ENCODE data around the gene ATF3.

The ATF3 gene

DNA sequence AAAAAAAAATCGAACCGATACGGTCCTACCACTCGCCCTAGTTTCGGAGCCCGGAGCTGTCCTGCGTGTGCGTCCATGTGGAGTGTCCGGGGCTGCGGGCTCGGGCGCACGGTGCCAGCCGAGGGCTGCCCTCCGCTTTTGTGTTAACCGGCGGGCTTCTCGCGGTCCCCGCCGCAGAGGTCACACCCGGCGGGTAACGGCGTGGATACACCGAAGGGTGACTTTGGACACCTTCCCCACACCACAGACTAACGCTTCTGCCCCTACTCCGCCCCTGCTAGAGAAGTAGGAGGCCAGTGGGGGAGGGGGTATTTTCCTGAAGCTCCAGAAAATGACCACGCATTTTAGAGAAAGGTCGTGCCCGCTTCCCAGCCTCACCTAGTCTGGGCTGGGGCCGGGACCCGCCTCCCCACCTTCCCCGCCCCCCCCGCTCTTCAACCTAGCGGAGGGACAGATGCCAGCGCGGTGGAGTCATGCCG lies 609 bp upstream of the ATF3 start:
- DNase-seq (ENCODE audit: low read depth in 2 of 2), result no peak

DNA sequence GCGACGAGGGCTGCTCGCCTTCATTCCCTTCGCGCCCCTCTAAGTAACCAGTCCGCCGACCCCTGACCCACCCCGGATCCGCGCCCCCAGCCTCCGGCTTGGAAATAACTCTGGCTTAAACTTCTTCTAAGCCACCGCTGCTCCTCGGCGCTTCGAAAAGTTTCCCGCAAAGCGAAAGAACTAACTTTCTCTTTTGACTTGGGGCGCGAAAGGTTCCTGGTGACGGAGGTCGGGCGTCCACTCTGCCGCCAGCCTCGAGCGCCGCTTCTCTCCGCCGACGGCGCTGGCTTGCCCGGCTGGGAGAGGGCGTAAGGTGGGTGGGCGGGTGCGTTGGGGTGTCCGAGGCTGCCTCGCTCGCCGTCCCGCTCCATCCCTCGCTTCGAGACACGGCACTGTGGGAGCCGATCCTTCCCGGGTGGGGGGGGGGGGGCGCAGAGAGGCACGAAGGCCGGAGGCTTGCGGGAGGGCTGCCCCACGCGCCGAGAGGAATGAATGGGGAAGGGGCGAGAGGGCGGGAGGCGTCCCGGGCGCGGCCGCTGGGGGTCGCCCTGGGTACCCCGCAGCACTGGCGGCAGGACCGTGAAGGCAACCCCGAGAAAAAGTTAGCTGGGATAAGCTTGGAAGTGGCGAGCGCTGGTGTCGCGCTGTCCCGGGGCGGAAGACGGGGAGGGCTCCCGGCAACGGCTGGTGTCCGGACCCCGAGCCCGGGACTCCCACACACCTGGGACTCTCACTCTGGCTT lies 569 bp downstream of the ATF3 start:
- DNase-seq (ENCODE audit: low read depth in 2 of 2), result no peak

DNA sequence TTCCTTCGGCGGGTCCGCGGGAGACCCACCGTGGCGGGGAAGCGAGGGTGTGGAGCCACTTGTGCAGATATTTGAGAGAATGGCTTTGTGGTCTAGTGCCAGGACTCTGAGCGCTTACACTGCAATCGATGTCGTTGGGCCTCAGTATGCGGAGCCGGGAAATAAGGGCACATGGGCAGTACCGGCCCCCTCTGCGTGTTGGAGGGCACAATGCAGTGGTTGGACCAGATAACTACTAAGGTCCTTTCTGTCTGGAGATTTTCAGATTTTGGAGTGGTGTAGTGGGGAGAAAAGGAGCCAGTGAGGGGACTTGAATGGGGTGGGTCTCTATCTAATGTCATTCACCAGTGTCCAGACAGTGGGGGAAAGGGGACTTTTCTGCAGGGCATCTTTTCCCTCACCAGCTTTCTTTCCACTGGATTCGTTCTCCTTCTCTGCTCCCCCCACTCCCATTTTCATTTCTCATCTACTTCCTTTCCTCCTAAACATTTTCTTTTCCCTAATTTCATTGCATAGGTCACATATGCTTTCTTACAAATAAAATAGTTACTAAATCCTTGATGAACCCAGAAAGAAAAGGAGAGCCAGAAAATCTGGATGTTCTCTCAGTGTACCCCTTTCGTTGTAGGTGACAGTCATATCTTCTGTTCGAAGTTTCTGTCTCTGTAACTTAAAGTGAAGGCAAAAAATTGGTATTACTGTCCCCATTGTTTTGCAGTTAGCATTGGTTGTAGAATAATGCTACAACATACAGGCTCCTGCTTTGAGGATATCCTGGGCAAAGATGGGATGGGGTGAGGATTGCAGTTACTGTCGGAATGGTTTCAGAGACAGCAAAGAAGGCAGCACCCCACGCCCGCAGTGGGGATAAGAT lies 1.4 kb downstream of the ATF3 start:
- DNase-seq (ENCODE audit: low read depth in 2 of 2), result no peak

DNA sequence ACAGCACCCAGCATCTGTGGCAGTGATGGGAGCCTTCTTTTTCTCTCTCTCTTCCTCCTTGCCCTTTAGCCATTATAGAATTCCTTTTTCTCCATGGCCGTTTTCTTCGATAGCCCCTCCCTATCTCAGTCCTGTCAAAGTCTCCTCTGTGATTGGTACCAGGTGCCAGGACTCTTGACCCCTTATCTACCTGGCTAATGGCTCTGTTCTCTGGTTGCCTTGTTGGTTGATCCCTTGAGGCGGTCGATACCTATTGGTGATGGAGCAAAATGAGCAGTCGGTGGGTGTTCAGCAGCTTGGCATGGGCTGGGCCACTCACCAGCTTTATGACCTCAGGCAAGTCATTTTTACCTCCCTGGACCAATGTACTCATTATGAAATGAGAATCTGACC lies 2.0 kb downstream of the ATF3 start:
- DNase-seq (ENCODE audit: low read depth in 2 of 2), result no peak

DNA sequence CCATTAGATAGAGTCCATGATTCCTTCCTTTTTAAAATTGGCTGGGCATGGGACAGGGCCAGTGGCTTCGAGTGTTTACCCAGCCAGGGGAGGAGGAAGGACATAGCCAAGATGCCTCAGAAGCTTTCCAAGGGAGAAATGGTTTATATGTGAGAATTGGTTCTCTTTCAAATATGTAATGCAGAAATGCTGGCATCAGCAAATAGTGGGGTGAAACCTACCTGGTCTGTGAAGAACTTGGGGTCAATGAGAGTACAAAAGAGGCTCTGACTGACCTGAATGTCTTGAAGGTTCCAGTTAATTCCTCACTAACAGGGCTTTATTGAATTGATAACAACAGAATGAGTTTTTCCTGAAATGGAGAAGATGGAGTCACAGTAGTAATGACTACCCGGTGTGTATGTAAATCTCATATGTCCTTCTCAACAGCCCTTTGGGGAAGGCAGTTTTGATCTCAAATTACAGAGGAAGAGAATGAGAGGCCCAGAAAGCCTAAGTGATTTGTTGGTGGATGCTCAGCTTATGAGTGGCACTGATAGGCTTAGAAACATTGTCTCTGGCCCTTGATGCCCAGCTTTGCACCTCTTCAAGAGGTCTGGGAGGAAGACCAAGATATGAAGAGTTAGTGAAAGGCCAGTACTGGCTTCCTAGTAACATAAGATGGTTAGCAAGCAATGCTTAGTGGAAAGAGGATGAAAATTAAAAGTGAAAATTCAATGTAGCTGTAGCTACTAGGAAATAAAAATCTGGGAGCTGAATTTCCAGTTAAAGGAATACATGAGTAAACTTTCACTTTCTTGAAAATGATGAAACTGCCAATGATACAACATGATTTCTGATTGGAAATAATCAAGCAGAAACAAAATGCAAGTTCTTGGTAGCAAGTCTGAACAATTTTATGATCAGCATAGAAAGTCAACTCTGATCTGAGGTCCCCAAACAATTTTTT lies 2.7 kb downstream of the ATF3 start:
- DNase-seq (ENCODE audit: low read depth in 2 of 2), result no peak

DNA sequence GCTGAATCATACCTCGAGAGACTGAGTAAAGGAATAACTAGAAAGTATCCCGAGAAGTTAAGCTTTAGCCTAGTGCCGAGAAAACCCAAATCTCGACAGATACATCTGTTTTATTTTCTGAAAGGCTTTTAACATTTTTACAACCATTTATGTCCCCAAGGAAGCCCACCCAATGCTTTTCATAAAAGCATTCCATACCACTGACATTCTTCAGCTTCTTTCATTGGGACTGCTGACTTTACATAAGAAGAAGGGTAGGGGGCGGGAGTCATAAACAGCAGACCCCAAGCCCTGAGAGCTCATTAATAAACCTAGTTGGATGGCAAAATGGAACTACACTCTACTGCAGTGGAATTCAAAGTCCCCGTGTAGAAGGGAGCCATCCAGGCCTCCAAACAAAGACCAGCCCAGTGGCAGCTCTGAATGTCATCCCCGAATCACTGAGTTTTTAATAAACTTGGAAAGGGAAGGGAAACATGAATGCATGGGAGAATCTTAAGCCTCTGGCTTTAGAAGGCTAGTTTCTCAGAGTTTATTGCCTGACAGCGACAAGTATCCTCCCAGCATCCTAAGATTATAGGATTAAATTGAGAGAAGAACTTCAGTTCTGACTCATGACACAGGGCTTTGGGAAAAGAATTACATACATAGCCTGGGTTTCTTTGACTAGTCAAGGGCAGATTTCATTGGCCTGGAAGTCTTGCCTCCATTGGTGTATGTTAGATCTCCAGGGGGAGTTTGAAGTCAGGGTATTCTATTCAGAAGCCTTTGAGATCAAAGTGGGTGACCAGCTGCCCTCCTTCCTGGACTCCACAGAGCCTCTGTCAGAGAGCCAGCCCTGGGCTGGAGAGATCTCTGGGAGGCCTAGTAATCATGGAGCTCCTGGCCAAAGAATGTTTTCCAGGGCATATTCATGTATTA lies 3.7 kb downstream of the ATF3 start:
- no peak for DNase-seq (ENCODE audit: low read depth in 2 of 2)

DNA sequence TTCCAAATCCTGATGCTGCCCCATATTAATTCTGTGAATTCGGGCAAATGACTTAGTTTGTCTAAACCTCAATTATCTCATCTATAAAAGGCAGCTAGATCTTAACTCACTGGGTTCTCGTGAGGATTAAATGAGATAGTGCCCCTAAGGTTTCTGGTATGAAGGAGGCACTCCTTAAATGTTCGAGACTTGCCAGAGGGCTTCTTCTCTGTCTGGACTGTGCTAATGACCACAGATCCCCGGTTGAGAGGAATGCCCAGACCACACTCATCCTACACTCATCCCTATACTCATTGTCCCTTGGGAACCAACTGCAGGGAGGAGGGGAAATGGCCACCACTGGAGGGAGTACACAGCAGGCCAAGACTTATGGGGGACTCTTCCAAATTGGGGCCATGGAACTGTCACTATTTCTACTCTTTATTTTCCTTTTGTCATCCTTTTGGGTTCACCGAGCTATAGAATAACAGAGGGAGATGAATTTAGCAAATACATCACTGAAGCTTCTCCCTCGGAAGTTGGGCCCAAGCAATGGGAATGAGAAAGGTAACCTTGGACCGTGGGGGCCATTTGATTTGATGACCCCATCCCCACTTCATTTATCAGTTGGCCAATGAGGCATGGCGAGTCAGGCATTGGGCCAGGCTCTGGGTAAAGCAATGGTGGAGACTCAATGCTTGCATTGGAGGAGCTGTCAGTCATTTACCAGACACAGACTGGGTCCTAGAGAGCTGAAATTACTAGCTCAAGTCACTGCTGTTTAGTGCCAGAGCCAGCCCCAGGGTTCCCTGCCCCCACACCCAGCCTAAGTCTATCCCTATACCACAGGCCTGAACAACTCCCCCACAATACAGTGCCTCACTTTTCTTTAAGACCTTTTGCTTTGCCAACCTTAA lies 5.1 kb downstream of the ATF3 start:
- DNase-seq (ENCODE audit: low read depth in 2 of 2), result no peak

DNA sequence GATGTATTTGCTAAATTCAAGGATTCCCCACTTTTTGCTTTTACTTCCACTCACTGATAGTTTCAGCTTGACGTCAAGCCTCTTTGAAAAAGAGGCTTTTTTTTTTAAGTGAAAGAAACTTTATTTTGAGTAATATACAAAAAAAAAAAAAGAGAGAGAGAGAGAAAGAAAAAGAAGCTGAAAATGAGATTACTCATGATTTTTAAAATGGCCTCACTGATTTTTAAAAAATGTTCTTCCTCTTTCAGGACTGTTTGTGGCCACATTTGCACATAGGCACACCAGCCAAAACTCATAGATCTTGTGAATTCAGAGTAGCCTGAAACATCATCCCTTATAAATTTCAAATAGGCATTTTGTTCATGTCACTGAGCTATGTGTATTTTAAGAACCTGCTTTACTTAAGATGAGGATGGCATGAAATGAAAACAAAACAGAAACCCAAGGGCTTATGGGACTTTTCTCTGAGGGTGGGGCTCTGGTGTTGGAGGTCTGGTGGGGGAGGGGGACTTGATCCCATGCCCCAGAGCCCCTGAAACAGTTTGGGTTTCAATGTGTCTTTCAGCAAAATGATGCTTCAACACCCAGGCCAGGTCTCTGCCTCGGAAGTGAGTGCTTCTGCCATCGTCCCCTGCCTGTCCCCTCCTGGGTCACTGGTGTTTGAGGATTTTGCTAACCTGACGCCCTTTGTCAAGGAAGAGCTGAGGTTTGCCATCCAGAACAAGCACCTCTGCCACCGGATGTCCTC lies 6.1 kb downstream of the ATF3 start:
- DNase-seq (ENCODE audit: low read depth in 2 of 2), result no peak

DNA sequence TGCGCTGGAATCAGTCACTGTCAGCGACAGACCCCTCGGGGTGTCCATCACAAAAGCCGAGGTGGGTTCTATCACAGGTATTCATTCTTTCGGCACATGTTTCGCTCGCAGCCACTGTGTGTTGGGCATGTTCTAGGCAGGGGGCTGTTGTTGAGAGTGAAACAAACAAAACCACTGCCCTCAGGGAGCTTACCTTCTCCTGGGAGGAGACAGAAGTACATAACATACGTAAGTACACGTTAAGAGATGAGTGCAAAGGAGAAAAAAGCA lies 6.6 kb downstream of the ATF3 start:
- DNase-seq (ENCODE audit: low read depth in 2 of 2), result no peak

DNA sequence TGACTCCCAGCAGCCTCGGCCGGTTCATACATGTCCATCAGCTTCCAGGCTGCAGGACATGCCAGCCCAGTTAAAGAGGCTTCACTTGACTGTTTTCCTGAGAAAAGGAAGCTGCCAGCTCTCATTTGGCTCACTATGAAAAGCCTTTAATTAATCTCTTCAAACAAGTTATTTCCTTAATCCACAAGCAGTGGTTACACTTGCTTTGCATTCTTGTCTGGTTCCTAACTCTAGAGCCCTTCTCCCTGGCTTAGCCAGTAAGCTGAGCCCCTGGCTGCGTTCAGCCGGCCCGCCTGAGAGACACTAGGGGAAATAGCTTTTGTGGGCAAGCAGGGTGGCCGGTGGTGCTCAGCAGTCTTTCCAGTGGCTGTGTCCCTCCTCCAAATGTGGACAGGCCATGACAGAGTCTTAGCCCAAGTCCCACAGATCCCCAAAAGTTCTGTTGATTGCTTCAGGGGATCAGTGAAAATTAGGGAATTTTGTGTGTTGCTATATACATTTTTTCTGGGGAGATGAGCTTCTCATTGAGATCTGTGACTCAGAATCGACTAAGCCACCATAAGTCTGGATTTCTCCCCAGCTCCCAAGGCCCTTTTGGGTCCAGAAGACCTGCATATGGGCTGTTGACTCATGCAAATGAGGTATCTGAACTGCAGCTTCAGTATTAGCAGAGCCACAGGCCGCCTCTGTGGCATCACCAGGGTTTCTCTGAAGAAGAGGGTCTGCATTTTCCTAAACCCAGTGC lies 10.1 kb downstream of the ATF3 start:
- DNase-seq (ENCODE audit: low read depth in 2 of 2), result no peak

DNA sequence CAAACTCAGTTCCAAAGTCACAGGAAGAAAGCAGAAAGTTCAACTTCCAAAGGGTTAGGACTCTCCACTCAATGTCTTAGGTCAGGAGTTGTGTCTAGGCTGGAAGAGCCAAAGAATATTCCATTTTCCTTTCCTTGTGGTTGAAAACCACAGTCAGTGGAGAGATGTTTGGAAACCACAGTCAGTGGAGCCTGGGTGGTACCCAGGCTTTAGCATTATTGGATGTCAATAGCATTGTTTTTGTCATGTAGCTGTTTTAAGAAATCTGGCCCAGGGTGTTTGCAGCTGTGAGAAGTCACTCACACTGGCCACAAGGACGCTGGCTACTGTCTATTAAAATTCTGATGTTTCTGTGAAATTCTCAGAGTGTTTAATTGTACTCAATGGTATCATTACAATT lies 11.7 kb downstream of the ATF3 start:
- DNase-seq (ENCODE audit: low read depth in 2 of 2), result no peak

DNA sequence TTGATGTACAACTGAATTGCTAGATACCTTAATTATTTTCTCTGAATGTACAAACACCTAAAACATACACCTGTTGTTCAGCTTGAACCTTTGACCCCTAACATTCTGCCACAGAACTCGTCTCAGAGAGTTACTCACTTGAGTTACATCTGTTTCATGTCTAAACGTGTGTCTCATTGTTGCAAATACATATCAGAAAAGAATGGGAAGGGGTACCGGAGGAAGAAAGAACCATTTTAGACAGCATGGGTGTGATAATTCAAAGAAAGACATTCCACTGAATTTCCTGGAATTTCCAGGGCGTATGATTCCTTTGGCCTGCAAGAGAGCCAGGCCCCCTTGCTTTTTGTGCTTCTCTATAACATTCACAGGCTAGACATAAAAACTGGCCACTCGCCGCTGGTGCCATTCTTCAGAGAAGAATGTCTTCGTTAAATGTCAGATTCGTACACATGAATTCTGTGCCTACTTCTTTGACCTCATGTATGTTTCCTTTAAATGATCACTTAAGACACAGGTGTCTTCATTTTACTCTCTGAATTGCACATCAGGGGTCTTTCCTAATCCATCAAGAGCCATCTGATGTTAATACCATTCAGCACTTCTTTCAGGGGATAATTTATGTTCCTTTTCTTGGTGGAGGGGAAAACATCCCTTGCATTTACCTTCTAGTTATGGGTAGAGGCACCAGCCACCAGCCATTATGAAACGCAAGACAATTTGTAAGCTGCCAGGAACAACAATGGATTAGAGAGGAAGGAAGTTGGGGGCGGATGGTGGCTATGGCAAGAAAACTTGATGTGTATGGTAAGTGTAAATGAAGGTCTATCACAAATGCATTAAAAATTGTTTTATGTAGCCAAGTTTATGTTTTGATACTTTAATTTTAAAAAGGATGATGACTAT lies 12.7 kb downstream of the ATF3 start:
- no peak for DNase-seq (ENCODE audit: low read depth in 2 of 2)

DNA sequence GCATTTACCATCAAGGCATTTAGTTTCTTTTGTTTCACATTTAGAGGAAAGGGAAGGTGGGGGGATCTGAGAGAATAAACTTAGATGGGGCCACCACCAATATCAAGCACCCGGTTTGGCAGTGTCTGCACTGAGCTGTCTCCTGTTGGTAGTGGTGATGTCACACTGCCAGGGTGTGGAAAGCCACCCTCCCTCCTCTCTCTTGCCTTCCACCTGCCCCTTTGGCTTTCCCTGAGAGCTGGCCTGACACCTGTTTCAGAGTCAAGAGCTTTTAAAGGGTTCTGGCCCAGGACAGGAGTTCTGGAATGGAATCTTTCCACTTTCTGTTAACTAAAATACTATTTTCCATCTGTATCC lies 13.4 kb downstream of the ATF3 start:
- DNase-seq (ENCODE audit: low read depth in 2 of 2), result no peak

DNA sequence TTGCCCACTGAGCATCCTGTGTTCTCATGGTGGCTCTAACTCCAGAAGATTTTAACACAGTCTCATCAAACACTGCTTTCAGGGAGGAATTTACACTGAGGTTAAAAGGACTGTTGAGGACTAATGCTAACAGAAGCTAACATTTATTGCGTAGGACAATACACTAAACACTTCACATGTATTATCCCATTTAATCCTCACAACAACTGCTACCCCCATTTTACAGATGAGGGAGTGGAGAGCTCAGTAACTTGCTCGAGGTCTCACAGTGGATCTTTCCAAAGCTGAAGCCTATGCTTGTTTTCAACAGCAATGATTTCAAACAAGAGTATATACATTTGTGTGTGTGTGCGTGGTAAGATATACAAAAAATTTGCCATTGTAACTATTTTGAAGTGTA lies 13.9 kb downstream of the ATF3 start:
- no peak for DNase-seq (ENCODE audit: low read depth in 2 of 2)

DNA sequence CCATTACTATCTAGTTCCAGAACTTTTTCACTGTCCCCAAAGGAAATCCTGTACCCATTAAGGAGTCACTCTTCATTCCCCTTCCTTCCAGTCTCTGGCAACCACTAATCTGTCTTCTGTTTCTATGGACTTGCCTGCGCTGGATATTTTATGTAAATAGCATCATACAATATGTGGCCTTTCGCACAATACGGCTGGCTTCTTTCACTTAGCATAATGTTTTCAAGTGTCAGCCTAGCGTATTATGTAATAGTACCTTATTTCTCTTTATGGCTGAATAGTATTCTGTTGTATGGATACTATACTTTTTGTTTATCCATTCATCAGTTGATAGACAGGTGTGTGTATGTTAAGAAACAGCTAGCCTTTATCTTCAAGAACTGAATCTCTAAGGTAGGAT lies 14.3 kb downstream of the ATF3 start:
- DNase-seq (ENCODE audit: low read depth in 2 of 2), result no peak

DNA sequence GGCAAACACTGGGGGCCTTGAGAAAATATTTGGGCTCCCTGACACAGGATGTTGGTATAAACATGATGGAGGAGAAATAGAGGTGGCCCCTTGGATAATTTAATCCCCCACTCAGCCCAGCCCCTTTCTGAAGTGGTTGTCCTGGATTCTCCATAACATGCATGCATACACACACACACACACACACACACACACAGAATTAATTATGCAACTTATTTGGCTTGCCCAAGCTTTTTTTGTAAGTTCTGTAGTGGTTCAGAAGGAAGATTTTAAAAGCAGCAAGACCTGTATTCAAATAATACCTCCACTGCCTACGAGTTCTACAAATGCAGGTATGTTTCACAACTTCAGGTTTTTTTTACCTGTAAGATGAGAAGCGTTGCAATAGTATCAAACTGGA lies 15.0 kb downstream of the ATF3 start:
- DNase-seq (ENCODE audit: low read depth in 2 of 2), result no peak

DNA sequence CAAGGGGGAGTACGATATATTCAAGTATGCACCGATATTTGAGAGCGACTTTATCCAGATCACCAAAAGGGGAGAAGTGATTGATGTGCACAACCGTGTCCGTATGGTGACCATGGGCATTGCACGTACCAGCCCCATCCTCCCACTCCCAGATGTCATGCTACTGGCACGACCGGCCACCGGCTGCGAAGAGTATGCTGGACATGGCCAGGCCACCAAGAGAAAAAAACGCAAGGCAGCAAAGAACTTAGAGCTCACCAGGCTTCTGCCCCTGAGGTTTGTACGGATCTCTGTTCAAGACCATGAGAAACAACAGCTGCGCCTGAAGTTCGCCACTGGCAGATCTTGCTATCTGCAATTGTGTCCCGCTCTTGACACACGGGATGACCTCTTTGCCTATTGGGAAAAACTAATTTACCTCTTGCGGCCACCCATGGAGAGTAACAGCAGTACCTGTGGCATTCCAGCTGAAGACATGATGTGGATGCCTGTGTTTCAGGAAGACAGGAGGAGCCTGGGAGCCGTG lies 16.5 kb downstream of the ATF3 start:
- no peak for DNase-seq (ENCODE audit: low read depth in 2 of 2)
